K562 (cell line): ENCODE results near the gene PLD6. TPM values are rescaled to one million over a fixed set of nuclear protein-coding genes. Genes with fewer than 3 reads are reported as not detected.
A peak's percentile ranks its signal among the peaks of the same experiment; 100 is the strongest.

Experiments used
- BMI1 ChIP-seq: fragments of 150-350 bp; IDR thresholded peaks from 2 replicates; pipeline ENCODE4 v1.6.1; 2014; ENCODE audit warnings: low read length
- FOSL1 ChIP-seq: fragments of 200-800 bp; sonication (Bioruptor generic); conservative IDR thresholded peaks from 2 replicates; pipeline ENCODE4 v1.6.1; 2016; ENCODE audit warnings: missing genetic modification characterization, missing compliant biosample characterization
- KLF13 ChIP-seq: fragments of 450-650 bp; IDR thresholded peaks from 2 replicates; pipeline ENCODE4 v1.6.1; 2016; ENCODE audit warnings: missing genetic modification characterization, low read depth, mild to moderate bottlenecking, missing compliant biosample characterization, moderate library complexity, borderline replicate concordance
- LEF1 ChIP-seq: fragments of 450-650 bp; IDR thresholded peaks from 2 replicates; pipeline ENCODE4 v1.6.1; 2016; ENCODE audit warnings: mild to moderate bottlenecking
- MAZ ChIP-seq, 2 experiments: fragments of 450-650 bp in 1 of 2; sonication (generic) in 1 of 2; formaldehyde crosslinking; IDR thresholded peaks in 1 of 2; conservative IDR thresholded peaks in 1 of 2; 2 replicates each; pipeline versions ENCODE4 v1.4.0 to v1.5.0; 2020; ENCODE audit warnings: mild to moderate bottlenecking in 1 of 2, missing genetic modification reagents in 1 of 2
- NFYB ChIP-seq: IDR thresholded peaks from 2 replicates; pipeline ENCODE4 v1.6.1; 2011; ENCODE audit warnings: mild to moderate bottlenecking, moderate library complexity; ENCODE audit not compliant: insufficient read length; ENCODE audit errors: extremely low read depth
- NR2C2 ChIP-seq, 2 experiments: fragments of 200-800 bp in 1 of 2; sonication (Bioruptor generic) in 1 of 2; sonication (generic) in 1 of 2; formaldehyde crosslinking in 1 of 2; IDR thresholded peaks; 2 replicates each; pipeline versions ENCODE4 v1.6.1 to v1.8.0; 2016 to 2022; ENCODE audit warnings: mild to moderate bottlenecking in 1 of 2, missing compliant biosample characterization in 1 of 2, missing genetic modification characterization in 1 of 2, missing genetic modification reagents in 1 of 2
- PML ChIP-seq: IDR thresholded peaks from 2 replicates; pipeline ENCODE4 v1.6.1; 2012; ENCODE audit warnings: low read length, inconsistent platforms
- POLR2B ChIP-seq: fragments of 450-650 bp; IDR thresholded peaks from 2 replicates; pipeline ENCODE4 v1.6.1; 2018; ENCODE audit warnings: low read depth; ENCODE audit not compliant: partially characterized antibody
- RHOXF2B ChIP-seq: fragments of 250-450 bp; sonication (Bioruptor Pico); conservative IDR thresholded peaks from 2 replicates; pipeline ENCODE4 v1.5.1; 2021
- STAG1 ChIP-seq: sonication (generic); formaldehyde crosslinking; IDR thresholded peaks from 2 replicates; pipeline ENCODE4 v1.5.0; 2020; ENCODE audit warnings: missing genetic modification reagents, borderline replicate concordance
- polyA plus RNA-seq, 8 experiments: library from polyadenylated mRNA; depleted of rRNA in 4 of 8; stranded (reverse) in 5 of 8; unstranded in 3 of 8; fragments of >200 nt; fragmentation: Nextera tagmentation in 2 of 8; fragmentation: Illumina TruSeq in 1 of 8; extraction: Ambion mirVana in 2 of 8; extraction: Trizol in 1 of 8; gene quantifications; 2 replicates each; pipeline versions ENCODE4 v1.2.1 to v1.2.3, GENCODE V29; 2011 to 2014; ENCODE audit warnings: inconsistent platforms in 1 of 8, missing spikeins in 1 of 8
- total RNA-seq, 7 experiments: library from RNA; depleted of rRNA in 6 of 7; stranded (reverse); fragments of >200 nt in 6 of 7; fragmentation: Illumina TruSeq in 2 of 7; extraction: Trizol in 2 of 7; gene quantifications; 2 replicates each; pipeline versions ENCODE4 v1.2.1 to v1.2.3, GENCODE V29; 2011 to 2021; ENCODE audit warnings: low replicate concordance in 1 of 7
- TF ChIP-seq, protein P1 (sequence below): IDR thresholded peaks from 2 replicates; pipeline ENCODE4 v1.6.1; 2014; ENCODE audit warnings: antibody characterized with exemption
- TF ChIP-seq, protein P2 (sequence below): sonication (generic); formaldehyde crosslinking; IDR thresholded peaks from 2 replicates; pipeline ENCODE4 v1.8.1; 2022; ENCODE audit warnings: missing genetic modification reagents
- TF ChIP-seq, protein P3 (sequence below): fragments of 250-450 bp; sonication (Bioruptor Pico); IDR thresholded peaks from 2 replicates; pipeline ENCODE4 v1.4.0; 2020; ENCODE audit warnings: mild to moderate bottlenecking, moderate library complexity
- TF ChIP-seq, protein P4 (sequence below): sonication (generic); formaldehyde crosslinking; IDR thresholded peaks from 2 replicates; pipeline ENCODE4 v1.8.0; 2022; ENCODE audit warnings: mild to moderate bottlenecking, missing genetic modification reagents
- TF ChIP-seq, protein P5 (sequence below), 2 experiments: IDR thresholded peaks; 2 replicates each; pipeline ENCODE4 v1.6.1; 2011; ENCODE audit warnings: borderline replicate concordance in 1 of 2, control low read depth in 1 of 2, low read depth in 1 of 2, low read length in 1 of 2, mild to moderate bottlenecking in 1 of 2, mixed read lengths in 1 of 2, moderate library complexity in 1 of 2; ENCODE audit not compliant: insufficient read depth in 1 of 2, insufficient read length in 1 of 2, poor library complexity in 1 of 2, severe bottlenecking in 1 of 2; ENCODE audit errors: extremely low read depth in 1 of 2

The PLD6 gene
- total and polyA plus RNA-seq, 9 of the 15 experiments (the other 6 are each of a cell fraction or from before 2014, with no cell fraction given): 3.6 to 15.6 (median 10.0) TPM

DNA sequence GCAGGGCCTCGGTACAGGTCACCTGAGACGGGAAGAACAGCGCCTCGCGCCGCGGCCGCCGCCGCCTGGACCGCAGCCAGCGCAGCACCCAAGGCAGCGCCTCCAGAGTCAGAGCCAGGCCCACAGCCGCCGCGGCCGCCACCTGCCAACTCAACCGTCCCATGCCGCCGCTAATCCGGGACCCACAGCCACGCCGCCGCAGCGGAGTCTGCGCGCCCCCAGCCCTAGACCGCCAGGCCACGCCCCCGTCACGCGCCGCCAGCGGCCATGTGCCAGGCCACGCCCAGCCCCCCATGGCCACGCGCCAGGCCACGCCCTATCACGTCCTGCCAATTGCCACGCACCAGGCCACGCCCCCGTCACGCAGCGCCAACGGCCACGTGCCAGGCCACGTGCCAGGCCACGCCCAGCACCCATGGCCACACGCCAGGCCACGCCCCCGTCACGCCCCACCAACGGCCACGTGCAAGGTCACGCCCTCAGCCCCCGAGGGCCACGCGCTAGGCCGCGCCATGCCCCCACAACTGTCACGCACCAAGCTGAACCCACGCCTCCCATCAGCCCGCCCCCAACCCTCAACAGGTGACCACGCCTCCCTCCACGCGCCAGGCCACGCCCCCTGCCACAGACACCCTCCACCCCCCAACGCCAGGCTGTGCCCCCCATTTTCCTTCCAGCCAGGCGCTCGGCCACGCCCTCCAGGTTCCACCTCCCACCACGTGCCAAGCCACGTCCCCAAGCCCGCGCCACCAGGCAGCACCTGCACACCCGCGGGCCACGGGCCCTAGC lies at the start of gene PLD6 (continued):
- TF ChIP-seq STAG1 (CRISPR knock-in tag): peak; percentile 50
- peak; percentile 40 to 60; a peak in 2 of 4 replicates for TF ChIP-seq MAZ (CRISPR knock-in tag; conservative IDR thresholded peaks at IDR 0.05 in 1 of 2, IDR thresholded peaks at IDR 0.05 in 1 of 2)
- TF ChIP-seq FOSL1 (tag): 0 out of 2 replicates have a peak, but pooled peaks have one; percentile 14
- peak; percentile 87 for TF ChIP-seq NR2C2 (CRISPR knock-in tag; IDR thresholded peaks at IDR 0.05)
- peak; percentile 63 for TF ChIP-seq NR2C2 (tag; IDR thresholded peaks at IDR 0.05)
- TF ChIP-seq KLF13 (tag): peak; percentile 97; the same call in 1 of the 2 replicates
- TF ChIP-seq, protein P1, sequence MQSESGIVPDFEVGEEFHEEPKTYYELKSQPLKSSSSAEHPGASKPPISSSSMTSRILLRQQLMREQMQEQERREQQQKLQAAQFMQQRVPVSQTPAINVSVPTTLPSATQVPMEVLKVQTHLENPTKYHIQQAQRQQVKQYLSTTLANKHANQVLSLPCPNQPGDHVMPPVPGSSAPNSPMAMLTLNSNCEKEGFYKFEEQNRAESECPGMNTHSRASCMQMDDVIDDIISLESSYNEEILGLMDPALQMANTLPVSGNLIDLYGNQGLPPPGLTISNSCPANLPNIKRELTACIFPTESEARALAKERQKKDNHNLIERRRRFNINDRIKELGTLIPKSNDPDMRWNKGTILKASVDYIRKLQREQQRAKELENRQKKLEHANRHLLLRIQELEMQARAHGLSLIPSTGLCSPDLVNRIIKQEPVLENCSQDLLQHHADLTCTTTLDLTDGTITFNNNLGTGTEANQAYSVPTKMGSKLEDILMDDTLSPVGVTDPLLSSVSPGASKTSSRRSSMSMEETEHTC: peak; percentile 88
- TF ChIP-seq, protein P2, sequence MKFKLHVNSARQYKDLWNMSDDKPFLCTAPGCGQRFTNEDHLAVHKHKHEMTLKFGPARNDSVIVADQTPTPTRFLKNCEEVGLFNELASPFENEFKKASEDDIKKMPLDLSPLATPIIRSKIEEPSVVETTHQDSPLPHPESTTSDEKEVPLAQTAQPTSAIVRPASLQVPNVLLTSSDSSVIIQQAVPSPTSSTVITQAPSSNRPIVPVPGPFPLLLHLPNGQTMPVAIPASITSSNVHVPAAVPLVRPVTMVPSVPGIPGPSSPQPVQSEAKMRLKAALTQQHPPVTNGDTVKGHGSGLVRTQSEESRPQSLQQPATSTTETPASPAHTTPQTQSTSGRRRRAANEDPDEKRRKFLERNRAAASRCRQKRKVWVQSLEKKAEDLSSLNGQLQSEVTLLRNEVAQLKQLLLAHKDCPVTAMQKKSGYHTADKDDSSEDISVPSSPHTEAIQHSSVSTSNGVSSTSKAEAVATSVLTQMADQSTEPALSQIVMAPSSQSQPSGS (CRISPR knock-in tag): peak; percentile 80
- TF ChIP-seq PML: no peak
- TF ChIP-seq RHOXF2B: no peak
- TF ChIP-seq, protein P3, sequence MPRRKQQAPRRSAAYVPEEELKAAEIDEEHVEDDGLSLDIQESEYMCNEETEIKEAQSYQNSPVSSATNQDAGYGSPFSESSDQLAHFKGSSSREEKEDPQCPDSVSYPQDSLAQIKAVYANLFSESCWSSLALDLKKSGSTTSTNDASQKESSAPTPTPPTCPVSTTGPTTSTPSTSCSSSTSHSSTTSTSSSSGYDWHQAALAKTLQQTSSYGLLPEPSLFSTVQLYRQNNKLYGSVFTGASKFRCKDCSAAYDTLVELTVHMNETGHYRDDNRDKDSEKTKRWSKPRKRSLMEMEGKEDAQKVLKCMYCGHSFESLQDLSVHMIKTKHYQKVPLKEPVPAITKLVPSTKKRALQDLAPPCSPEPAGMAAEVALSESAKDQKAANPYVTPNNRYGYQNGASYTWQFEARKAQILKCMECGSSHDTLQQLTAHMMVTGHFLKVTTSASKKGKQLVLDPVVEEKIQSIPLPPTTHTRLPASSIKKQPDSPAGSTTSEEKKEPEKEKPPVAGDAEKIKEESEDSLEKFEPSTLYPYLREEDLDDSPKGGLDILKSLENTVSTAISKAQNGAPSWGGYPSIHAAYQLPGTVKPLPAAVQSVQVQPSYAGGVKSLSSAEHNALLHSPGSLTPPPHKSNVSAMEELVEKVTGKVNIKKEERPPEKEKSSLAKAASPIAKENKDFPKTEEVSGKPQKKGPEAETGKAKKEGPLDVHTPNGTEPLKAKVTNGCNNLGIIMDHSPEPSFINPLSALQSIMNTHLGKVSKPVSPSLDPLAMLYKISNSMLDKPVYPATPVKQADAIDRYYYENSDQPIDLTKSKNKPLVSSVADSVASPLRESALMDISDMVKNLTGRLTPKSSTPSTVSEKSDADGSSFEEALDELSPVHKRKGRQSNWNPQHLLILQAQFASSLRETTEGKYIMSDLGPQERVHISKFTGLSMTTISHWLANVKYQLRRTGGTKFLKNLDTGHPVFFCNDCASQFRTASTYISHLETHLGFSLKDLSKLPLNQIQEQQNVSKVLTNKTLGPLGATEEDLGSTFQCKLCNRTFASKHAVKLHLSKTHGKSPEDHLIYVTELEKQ: no peak
- TF ChIP-seq POLR2B: no peak
- TF ChIP-seq, protein P4, sequence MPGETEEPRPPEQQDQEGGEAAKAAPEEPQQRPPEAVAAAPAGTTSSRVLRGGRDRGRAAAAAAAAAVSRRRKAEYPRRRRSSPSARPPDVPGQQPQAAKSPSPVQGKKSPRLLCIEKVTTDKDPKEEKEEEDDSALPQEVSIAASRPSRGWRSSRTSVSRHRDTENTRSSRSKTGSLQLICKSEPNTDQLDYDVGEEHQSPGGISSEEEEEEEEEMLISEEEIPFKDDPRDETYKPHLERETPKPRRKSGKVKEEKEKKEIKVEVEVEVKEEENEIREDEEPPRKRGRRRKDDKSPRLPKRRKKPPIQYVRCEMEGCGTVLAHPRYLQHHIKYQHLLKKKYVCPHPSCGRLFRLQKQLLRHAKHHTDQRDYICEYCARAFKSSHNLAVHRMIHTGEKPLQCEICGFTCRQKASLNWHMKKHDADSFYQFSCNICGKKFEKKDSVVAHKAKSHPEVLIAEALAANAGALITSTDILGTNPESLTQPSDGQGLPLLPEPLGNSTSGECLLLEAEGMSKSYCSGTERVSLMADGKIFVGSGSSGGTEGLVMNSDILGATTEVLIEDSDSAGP (CRISPR knock-in tag): 0 out of 2 replicates have a peak, but pooled peaks have one; percentile 33
- TF ChIP-seq BMI1: no peak
- no peak for TF ChIP-seq NFYB
- TF ChIP-seq, protein P5, sequence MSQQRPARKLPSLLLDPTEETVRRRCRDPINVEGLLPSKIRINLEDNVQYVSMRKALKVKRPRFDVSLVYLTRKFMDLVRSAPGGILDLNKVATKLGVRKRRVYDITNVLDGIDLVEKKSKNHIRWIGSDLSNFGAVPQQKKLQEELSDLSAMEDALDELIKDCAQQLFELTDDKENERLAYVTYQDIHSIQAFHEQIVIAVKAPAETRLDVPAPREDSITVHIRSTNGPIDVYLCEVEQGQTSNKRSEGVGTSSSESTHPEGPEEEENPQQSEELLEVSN (IDR thresholded peaks at IDR 0.05; ENCODE audit: borderline replicate concordance in 1 of 2, extremely low read depth in 1 of 2, insufficient read depth in 1 of 2, insufficient read length in 1 of 2, low read depth in 1 of 2, low read length in 1 of 2, poor library complexity in 1 of 2, severe bottlenecking in 1 of 2): peak; percentile 89 to 96
- TF ChIP-seq LEF1: no peak
